GM12892 (cell line): ENCODE results near the gene M6PR.

Source experiments
- POLR2A ChIP-seq: IDR thresholded peaks from 2 replicates; pipeline ENCODE4 v1.6.1; 2011; ENCODE audit warnings: low read depth, low read length, control low read depth
- POLR2AphosphoS5 ChIP-seq: IDR thresholded peaks from 2 replicates; pipeline ENCODE4 v1.6.1; 2011; ENCODE audit warnings: low read depth, low read length, control low read depth
- TAF1 ChIP-seq: IDR thresholded peaks from 2 replicates; pipeline ENCODE4 v1.6.1; 2011; ENCODE audit warnings: low read depth, mild to moderate bottlenecking, control low read depth, low read length, borderline replicate concordance

DNA sequence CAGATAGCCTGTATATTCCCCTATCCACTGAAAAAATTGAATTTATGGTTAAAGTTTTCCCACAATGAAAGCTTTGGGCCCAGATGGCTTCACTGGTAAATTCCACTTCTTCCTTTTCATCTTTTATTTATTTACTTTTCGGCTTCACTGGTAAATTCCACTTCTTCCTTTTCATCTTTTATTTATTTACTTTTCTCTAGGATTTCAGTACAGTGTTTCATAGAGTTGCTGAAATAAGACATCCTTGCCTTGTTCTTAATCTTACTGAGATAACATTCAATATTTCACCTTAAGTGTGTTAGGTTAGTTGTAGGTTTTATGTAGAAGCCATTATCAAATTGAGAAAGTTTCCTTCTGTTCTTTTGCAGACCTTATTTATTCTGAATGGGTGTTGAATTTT is 21.0 kb upstream of the M6PR start:
- TF ChIP-seq POLR2A (no peak), POLR2AphosphoS5 (no peak), TAF1 (no peak)
